B cell (primary cell): Measurements from ENCODE around the gene RPL18. TPM values are rescaled to one million over a fixed set of nuclear protein-coding genes. Genes with fewer than 3 reads are reported as not detected.

Source experiments
- ATAC-seq: fragments of 200-7000 bp; cut with Tn5 transposase; one replicate; pipeline ENCODE4 v1.10.0; 2021; ENCODE audit warnings: low read depth, mild to moderate bottlenecking, moderate number of reproducible peaks, moderate library complexity
- CTCF ChIA-PET: fragments of 350-600 bp; sonication (Branson Sonifier 250); formaldehyde crosslinking; loops from one replicate; lab custom pipeline; 2021; ENCODE audit warnings: antibody characterized with exemption, inconsistent platforms; lab: Charles Lee
- POLR2A ChIA-PET: fragments of 350-600 bp; sonication (Branson Sonifier 250); formaldehyde crosslinking; loops from one replicate; lab custom pipeline; 2021; ENCODE audit warnings: antibody characterized with exemption; lab: Charles Lee
- DNase-seq: peaks from one replicate; pipeline ENCODE4 v3.0.0; 2013
- H2AFZ ChIP-seq: 2 replicates; pipeline ENCODE4 v1.6.1; 2012; ENCODE audit warnings: mild to moderate bottlenecking, low read depth, low read length; ENCODE audit not compliant: insufficient read depth, poor library complexity, severe bottlenecking
- H3K27ac ChIP-seq, 2 donors: 1 replicate in 1 of 2; 2 replicates in 1 of 2; pipeline ENCODE4 v1.5.1; 2012 to 2013; ENCODE audit warnings: low read length in 2 of 2, mild to moderate bottlenecking in 2 of 2, moderate library complexity in 1 of 2
- H3K27me3 ChIP-seq, 4 experiments: fragments of 200-600 bp in 1 of 4; sonication (generic) in 1 of 4; replicated peaks in 1 of 4; 1 replicate in 2 of 4; 2 replicates in 2 of 4; pipeline versions ENCODE4 v1.6.1 to v1.7.0; 2013 to 2016; ENCODE audit warnings: low read length in 3 of 4, mild to moderate bottlenecking in 2 of 4, mixed read lengths in 1 of 4, moderate library complexity in 1 of 4; ENCODE audit not compliant: insufficient read depth in 4 of 4, control insufficient read depth in 3 of 4; ENCODE audit errors: control extremely low read depth in 1 of 4
- H3K36me3 ChIP-seq, 2 experiments: replicated peaks in 1 of 2; 1 replicate in 1 of 2; 2 replicates in 1 of 2; pipeline versions ENCODE4 v1.6.1 to v1.7.1; 2013; ENCODE audit warnings: low read length in 1 of 2; ENCODE audit not compliant: insufficient read depth in 2 of 2, control insufficient read depth in 1 of 2; ENCODE audit errors: control extremely low read depth in 1 of 2, extremely low read depth in 1 of 2
- H3K4me1 ChIP-seq, 2 donors: fragments of 200-600 bp in 1 of 2; sonication (generic) in 1 of 2; 1 replicate in 1 of 2; 2 replicates in 1 of 2; pipeline versions ENCODE4 v1.5.1 to v1.6.1; 2013 to 2017; ENCODE audit warnings: low read length in 2 of 2; ENCODE audit not compliant: control insufficient read depth in 2 of 2, insufficient read depth in 2 of 2
- H3K4me2 ChIP-seq: replicated peaks from 2 replicates; pipeline ENCODE3; 2012; ENCODE audit warnings: mild to moderate bottlenecking, low read depth, low read length; ENCODE audit not compliant: poor library complexity, severe bottlenecking
- H3K4me3 ChIP-seq, 5 experiments: fragments of 200-600 bp in 1 of 5; sonication (generic) in 1 of 5; 1 replicate in 3 of 5; 2 replicates in 2 of 5; pipeline versions ENCODE4 v1.5.1 to v1.7.0; 2011 to 2016; ENCODE audit warnings: low read length in 4 of 5, mild to moderate bottlenecking in 4 of 5, low read depth in 2 of 5, control low read depth in 1 of 5, moderate library complexity in 1 of 5; ENCODE audit not compliant: insufficient read depth in 1 of 5; ENCODE audit errors: control extremely low read depth in 1 of 5, extremely low read depth in 1 of 5
- H3K79me2 ChIP-seq: fragments of 200-600 bp; sonication (generic); one replicate; pipeline ENCODE4 v1.6.0; 2016; ENCODE audit warnings: low read length; ENCODE audit not compliant: control insufficient read depth, insufficient read depth
- H3K9ac ChIP-seq: fragments of 200-600 bp; sonication (generic); 2 replicates; pipeline ENCODE4 v1.6.1; 2017; ENCODE audit warnings: mild to moderate bottlenecking, low read length, moderate library complexity
- H3K9me3 ChIP-seq, 3 donors: one replicate each; pipeline versions ENCODE4 v1.6.1 to v1.7.1; 2013; ENCODE audit warnings: low read length in 2 of 3; ENCODE audit not compliant: control insufficient read depth in 2 of 3, insufficient read depth in 1 of 3; ENCODE audit errors: control extremely low read depth in 1 of 3
- H4K20me1 ChIP-seq: 2 replicates; pipeline ENCODE4 v1.6.0; 2012; ENCODE audit warnings: mild to moderate bottlenecking, low read length; ENCODE audit not compliant: insufficient read depth, control insufficient read depth, poor library complexity, severe bottlenecking
- H3K27ac Mint-ChIP-seq: one replicate; pipeline ENCODE4 v1.8.0; 2021; ENCODE audit warnings: mixed read lengths
- H3K27me3 Mint-ChIP-seq: one replicate; pipeline ENCODE4 v1.8.0; 2021; ENCODE audit warnings: mixed read lengths
- H3K4me1 Mint-ChIP-seq: one replicate; pipeline ENCODE4 v1.8.0; 2021; ENCODE audit warnings: mixed read lengths
- H3K4me3 Mint-ChIP-seq: one replicate; pipeline ENCODE4 v1.8.0; 2021; ENCODE audit warnings: mixed read lengths
- H3K9me3 Mint-ChIP-seq: one replicate; pipeline ENCODE4 v1.8.0; 2022; ENCODE audit warnings: mixed read lengths; ENCODE audit not compliant: insufficient read depth
- EZH2 ChIP-seq: IDR thresholded peaks from 2 replicates; pipeline ENCODE4 v1.6.1; 2012; ENCODE audit warnings: borderline replicate concordance, low read depth, mild to moderate bottlenecking, moderate library complexity, low read length; ENCODE audit not compliant: insufficient read depth, poor library complexity, severe bottlenecking
- WGBS: methylation state at CpG from one replicate; pipeline ENCODE4 v1.1.5; 2013; ENCODE audit warnings: missing lambda C conversion rate; ENCODE audit not compliant: insufficient coverage; 5-methylcytosine and 5-hydroxymethylcytosine counted together
- intact Hi-C: fragments of 100-400 bp; cut with micrococcal nuclease; formaldehyde crosslinking; loops from one replicate; pipeline ENCODE4 v1.10.0; 2022
- polyA plus RNA-seq: library from polyadenylated mRNA; depleted of rRNA; stranded (reverse); fragments of >200 nt; gene quantifications from 2 replicates; pipeline ENCODE4 v1.2.3, GENCODE V29; 2012
- total RNA-seq, 2 donors: library from RNA; stranded (reverse); fragments of 120-200 nt in 1 of 2; gene quantifications; 1 replicate in 1 of 2; 2 replicates in 1 of 2; pipeline versions ENCODE4 v1.2.3 to v1.2.4, GENCODE V29; 2013 to 2022
- TF ChIP-seq, protein P1 (sequence below): fragments of 200-600 bp; IDR thresholded peaks from one replicate; pipeline ENCODE4 v1.8.0; 2022; ENCODE audit warnings: antibody characterized with exemption, mild to moderate bottlenecking

Gene RPL18
- total and polyA plus RNA-seq, 2 donors (not counting 1 experiment from before 2014, with no cell fraction given): 2,248 to 4,393 TPM

DNA sequence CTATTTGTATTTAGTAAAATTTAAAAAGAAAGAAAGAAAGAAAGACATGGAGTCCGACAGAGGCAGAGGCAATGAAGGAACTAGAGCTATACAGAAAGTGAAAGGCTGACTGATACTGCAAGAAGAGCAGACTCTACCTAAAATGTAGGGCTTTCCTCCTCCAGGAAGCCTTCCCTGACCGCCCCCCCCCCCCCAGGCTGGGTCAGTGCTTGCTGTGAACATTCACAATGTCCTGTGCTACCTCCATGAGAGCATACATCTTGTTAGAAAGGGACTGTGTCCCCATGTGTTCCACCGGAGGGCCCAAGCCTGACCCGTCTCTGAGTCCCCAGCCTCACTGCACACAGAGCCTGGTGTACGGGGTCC, 32.7 kb upstream of the RPL18 start:
- Histone ChIP-seq H3K27ac (peak overlapping the region in 1 of 2 donors; percentile 6), H3K36me3 (no peaks in the 10 kb centered on the region), H3K4me1 (peaks cover 18 to 31% of the 10 kb centered on the region in 2 donors), H3K4me3 (no peak overlapping the region), H3K4me2 (no peak overlapping the region), H3K27me3 (no peaks in the 10 kb centered on the region), H3K9ac (no peak overlapping the region), H3K79me2 (peaks cover 6% of the 10 kb centered on the region), H2AFZ (no peak overlapping the region), H3K9me3 (peaks cover 0 to 2% (median 0%) of the 10 kb centered on the region in 3 donors), H4K20me1 (no peaks in the 10 kb centered on the region)
- H3K9me3 Mint-ChIP-seq: no peaks in the 10 kb centered on the region
- ATAC-seq (no peak), DNase-seq (no peak)
- no peak overlapping the region for H3K4me3 Mint-ChIP-seq
- CTCF ChIA-PET: no interaction called here
- no peaks in the 10 kb centered on the region for H3K27me3 Mint-ChIP-seq
- intact Hi-C loops: no loop called here
- 69% methylated on average over 4 of the region's 5 CpGs for WGBS
- peak overlapping the region; percentile 43 for H3K27ac Mint-ChIP-seq
- POLR2A ChIA-PET: interaction anchor here (0.9 kb wide), 1 partner anchor 14 kb away, joined by 4 read pairs; the partner anchor contains the start of gene DBP
- peaks cover 34% of the 10 kb centered on the region for H3K4me1 Mint-ChIP-seq
- no peak for TF ChIP-seq EZH2
- TF ChIP-seq, protein P1, sequence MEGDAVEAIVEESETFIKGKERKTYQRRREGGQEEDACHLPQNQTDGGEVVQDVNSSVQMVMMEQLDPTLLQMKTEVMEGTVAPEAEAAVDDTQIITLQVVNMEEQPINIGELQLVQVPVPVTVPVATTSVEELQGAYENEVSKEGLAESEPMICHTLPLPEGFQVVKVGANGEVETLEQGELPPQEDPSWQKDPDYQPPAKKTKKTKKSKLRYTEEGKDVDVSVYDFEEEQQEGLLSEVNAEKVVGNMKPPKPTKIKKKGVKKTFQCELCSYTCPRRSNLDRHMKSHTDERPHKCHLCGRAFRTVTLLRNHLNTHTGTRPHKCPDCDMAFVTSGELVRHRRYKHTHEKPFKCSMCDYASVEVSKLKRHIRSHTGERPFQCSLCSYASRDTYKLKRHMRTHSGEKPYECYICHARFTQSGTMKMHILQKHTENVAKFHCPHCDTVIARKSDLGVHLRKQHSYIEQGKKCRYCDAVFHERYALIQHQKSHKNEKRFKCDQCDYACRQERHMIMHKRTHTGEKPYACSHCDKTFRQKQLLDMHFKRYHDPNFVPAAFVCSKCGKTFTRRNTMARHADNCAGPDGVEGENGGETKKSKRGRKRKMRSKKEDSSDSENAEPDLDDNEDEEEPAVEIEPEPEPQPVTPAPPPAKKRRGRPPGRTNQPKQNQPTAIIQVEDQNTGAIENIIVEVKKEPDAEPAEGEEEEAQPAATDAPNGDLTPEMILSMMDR: no peak

DNA sequence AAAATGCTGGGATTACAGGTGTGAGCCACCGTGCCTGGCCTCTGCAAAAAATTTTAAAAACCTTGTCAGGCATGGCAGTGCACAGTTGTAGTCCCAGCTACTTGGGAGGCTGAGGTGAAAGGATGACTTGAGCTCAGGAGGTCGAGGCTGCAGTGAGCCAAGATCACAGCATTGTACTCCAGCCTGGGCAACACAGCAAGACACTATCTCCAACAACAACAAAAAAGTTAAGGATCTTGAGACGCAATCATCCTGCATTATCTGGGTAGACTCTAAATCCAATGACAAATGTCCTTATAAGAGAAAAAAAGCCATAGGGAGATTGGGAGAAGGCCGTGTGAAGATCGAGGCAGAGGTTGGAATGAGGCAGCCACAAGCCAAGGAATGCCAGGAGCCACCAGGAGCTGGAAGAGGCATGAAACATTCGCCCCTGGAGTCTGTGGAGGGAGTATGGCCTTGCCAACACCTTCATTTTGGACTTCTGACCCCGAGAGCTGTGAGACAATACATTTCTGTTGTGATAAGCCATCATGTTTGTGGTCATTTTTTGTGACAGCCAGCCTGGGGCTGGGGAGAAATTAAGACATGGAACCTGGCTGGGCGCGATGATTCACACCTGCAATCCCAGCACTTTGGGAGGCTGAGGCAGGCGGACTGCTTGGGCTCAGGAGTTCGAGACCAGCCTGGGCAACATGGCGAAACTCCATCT, 32.1 kb upstream of the RPL18 start:
- Histone ChIP-seq H3K27me3 (no peaks in the 10 kb centered on the region), H3K9ac (no peak overlapping the region), H3K4me2 (no peak overlapping the region), H3K27ac (peak overlapping the region in 1 of 2 donors; percentile 6), H3K4me1 (peaks cover 18 to 31% of the 10 kb centered on the region in 2 donors), H3K4me3 (no peak overlapping the region), H4K20me1 (no peaks in the 10 kb centered on the region), H3K9me3 (peaks cover 0 to 2% (median 0%) of the 10 kb centered on the region in 3 donors), H2AFZ (no peak overlapping the region), H3K36me3 (no peaks in the 10 kb centered on the region), H3K79me2 (peaks cover 7% of the 10 kb centered on the region)
- no peak overlapping the region for H3K4me3 Mint-ChIP-seq
- peaks cover 37% of the 10 kb centered on the region for H3K4me1 Mint-ChIP-seq
- DNase-seq: peak; percentile 4
- ChIA-PET POLR2A (interaction anchor here (0.6 to 0.9 kb wide), 2 partner anchors 14 to 191 kb away, joined by 4 to 5 read pairs; partner anchors contain the start of gene DBP), CTCF (interaction anchor here (1.0 kb wide), 1 partner anchor 192 kb away, joined by 4 read pairs; no protein-coding TSS in a partner anchor)
- H3K27me3 Mint-ChIP-seq: no peaks in the 10 kb centered on the region
- 98% methylated on average over 7 of the region's 12 CpGs for WGBS
- H3K9me3 Mint-ChIP-seq: no peaks in the 10 kb centered on the region
- H3K27ac Mint-ChIP-seq: peak overlapping the region; percentile 47
- no peak for TF ChIP-seq EZH2
- TF ChIP-seq, protein P1: no peak
- no peak for ATAC-seq
- intact Hi-C loops: no loop called here
